HL-60/S4 treated with retinoic acid at 250 ng/mL for 4 days and 3 days (cell line): ENCODE data around the gene GART.

Experiments
- in situ Hi-C: fragments of 300-500 bp; cut with MboI; formaldehyde crosslinking; loops from 2 replicates; pipeline ENCODE4 v1.7.0; 2022; ENCODE audit warnings: low sequenced_read_pairs

The GART gene

DNA sequence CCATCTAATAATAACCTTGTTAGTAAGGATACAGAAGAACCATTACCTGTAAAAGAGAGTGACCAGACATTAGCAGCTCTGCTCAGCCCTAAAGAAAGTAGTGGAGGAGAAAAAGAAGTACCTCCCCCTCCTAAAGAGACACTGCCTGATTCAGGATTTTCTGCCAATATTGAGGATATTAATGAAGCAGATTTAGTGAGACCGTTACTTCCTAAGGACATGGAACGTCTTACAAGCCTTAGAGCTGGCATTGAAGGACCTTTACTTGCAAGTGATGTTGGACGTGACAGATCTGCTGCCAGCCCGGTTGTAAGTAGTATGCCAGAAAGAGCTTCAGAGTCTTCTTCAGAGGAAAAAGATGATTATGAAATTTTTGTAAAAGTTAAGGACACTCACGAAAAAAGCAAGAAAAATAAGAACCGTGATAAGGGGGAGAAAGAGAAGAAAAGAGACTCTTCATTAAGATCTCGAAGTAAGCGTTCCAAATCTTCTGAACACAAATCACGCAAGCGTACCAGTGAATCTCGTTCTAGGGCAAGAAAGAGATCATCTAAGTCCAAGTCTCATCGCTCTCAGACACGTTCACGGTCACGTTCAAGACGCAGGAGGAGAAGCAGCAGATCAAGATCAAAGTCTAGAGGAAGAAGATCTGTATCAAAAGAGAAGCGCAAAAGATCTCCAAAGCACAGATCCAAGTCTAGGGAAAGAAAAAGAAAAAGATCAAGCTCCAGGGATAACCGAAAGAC, 12.5 kb upstream of the GART start:
- in situ Hi-C loops = no loop called here

DNA sequence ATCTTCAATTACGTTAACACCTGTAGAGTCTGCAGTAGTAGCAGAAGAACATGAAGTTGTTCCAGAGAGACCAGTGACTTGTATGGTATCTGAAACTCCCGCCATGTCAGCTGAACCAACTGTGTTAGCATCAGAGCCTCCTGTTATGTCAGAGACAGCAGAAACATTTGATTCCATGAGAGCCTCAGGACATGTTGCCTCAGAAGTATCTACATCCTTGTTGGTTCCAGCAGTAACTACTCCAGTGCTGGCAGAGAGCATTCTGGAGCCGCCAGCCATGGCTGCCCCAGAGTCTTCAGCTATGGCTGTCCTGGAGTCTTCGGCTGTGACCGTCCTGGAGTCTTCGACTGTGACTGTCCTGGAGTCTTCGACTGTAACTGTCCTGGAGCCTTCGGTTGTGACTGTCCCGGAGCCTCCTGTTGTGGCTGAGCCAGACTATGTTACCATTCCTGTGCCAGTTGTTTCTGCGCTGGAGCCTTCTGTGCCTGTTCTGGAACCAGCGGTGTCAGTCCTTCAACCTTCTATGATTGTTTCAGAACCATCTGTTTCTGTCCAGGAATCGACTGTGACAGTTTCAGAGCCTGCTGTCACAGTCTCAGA, 11.2 kb upstream of the GART start:
- in situ Hi-C loops = no loop called here

- in situ Hi-C loops = no loop called here
Observed at GRCh38 chr21:33552093-33552998, 10.4 kb upstream of the GART start.

DNA sequence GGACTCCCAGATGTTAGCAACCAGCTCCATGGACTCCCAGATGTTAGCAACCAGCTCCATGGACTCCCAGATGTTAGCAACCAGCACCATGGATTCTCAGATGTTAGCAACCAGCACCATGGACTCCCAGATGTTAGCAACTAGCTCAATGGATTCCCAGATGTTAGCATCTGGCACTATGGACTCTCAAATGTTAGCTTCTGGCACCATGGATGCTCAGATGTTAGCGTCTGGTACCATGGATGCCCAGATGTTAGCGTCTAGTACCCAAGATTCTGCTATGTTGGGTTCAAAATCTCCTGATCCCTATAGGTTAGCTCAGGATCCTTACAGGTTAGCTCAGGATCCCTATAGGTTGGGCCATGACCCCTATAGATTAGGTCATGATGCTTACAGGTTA, 9.7 kb upstream of the GART start:
- in situ Hi-C loops = no loop called here

DNA sequence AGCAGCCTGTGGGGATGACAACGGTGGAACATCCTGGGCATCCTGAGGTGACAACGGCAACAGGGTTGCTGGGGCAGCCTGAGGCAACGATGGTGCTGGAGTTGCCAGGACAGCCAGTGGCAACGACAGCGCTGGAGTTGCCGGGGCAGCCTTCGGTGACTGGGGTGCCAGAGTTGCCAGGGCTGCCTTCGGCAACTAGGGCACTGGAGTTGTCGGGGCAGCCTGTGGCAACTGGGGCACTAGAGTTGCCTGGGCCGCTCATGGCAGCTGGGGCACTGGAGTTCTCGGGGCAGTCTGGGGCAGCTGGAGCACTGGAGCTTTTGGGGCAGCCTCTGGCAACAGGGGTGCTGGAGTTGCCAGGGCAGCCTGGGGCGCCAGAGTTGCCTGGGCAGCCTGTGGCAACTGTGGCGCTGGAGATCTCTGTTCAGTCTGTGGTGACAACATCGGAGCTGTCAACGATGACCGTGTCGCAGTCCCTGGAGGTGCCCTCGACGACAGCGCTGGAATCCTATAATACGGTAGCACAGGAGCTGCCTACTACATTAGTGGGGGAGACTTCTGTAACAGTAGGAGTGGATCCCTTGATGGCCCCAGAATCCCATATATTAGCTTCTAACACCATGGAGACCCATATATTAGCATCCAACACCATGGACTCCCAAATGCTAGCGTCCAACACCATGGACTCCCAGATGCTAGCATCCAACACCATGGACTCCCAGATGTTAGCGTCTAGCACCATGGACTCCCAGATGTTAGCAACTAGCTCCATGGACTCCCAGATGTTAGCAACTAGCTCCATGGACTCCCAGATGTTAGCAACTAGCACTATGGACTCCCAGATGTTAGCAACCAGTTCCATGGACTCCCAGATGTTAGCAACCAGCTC, 9.1 kb upstream of the GART start:
- in situ Hi-C loops = no loop called here

- in situ Hi-C loops = no loop called here
Observed at GRCh38 chr21:33549848-33550771, 8.2 kb upstream of the GART start.

- in situ Hi-C loops = no loop called here
Observed at GRCh38 chr21:33546086-33546485, 4.2 kb upstream of the GART start.

GRCh38 chr21:33544451-33545195, 2.7 kb upstream of the GART start:
- in situ Hi-C loops = no loop called here

- in situ Hi-C loops = no loop called here
Observed at GRCh38 chr21:33543505-33544129, 1.7 kb upstream of the GART start.

GRCh38 chr21:33542640-33543504, 955 bp upstream of the GART start, which contains the start of gene SON:
TSS of gene SON (plus strand) at chr21:33543038. CDS start at chr21:33543093, 55 bp downstream.
- in situ Hi-C loops = no loop called here

DNA sequence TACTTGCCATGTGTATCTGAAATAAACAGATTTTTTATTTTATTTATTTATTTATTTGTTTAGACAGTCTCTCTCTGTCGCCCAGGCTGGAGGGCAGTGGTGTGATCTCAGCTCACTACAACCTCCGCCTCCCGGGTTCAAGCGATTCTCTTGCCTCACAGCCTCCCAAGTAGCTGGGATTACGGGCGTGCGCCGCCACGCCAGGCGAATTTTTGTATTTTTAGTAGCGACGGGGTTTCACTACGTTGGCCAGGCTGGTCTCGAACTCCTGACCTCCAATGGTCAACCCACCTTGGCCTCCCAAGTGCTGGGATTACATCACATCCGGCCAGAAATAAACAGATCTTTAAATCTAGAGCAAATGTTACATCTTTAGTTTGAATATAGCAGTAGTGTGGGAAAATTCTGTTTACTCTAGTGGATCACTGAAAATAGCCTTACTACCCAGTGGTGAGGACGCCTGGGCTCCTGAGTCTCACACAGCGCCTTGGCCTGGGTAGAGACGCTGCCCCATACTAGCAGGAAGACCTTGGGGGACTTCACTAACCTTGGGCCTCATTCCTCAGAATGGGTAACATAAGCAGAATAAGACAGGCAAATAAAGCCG, 709 bp downstream of the GART start:
- in situ Hi-C loops = no loop called here

- in situ Hi-C loops = no loop called here
Observed at GRCh38 chr21:33540711-33541104, 1.2 kb downstream of the GART start.

- in situ Hi-C loops = no loop called here
Observed at GRCh38 chr21:33539616-33540015, 2.3 kb downstream of the GART start.

GRCh38 chr21:33537212-33537611, 4.7 kb downstream of the GART start:
- in situ Hi-C loops = no loop called here

GRCh38 chr21:33531007-33531406, 10.9 kb downstream of the GART start:
- in situ Hi-C loops = no loop called here

DNA sequence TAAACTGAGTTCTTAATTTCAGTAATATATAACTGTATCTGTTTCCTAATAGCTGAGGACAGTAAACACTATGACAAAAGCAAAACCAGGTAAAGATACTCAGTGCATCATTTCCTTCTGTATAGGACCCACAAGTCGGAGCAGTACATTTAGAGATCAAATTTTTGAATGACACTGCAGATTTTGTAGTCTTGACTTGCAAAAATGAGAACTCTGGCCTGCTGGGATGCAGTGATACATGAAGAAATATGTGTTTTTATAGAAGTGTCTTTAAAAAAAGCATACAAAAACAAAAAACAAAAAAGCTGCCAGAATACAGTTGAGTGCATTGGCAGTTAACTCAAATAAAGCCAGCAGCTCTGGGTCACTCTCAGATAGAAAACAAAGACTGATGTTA, 19.0 kb downstream of the GART start:
- in situ Hi-C loops = no loop called here

GRCh38 chr21:33522297-33522952, 19.5 kb downstream of the GART start:
- in situ Hi-C loops = no loop called here
